Endothelial cell of umbilical vein (primary cell): ENCODE measurements around the gene PHC2. TPM values are rescaled to one million over a fixed set of nuclear protein-coding genes. Genes with fewer than 3 reads are reported as not detected.

Experiments
- BruUV-seq: library from RNA; stranded (reverse); fragments of 400-500 nt; replicated peaks from 2 replicates; lab custom pipeline; 2021; lab: Mats Ljungman, UMichigan
- CTCF ChIA-PET: fragments of 300-600, 350-600 bp; sonication (Branson Sonifier 250); formaldehyde crosslinking; loops from one replicate; lab custom pipeline; 2021; ENCODE audit warnings: antibody characterized with exemption, inconsistent platforms; lab: Charles Lee
- POLR2A ChIA-PET: fragments of 300-600, 350-600 bp; sonication (Branson Sonifier 250); formaldehyde crosslinking; loops from one replicate; lab custom pipeline; 2021; ENCODE audit warnings: antibody characterized with exemption, inconsistent platforms; lab: Charles Lee
- DNase-seq: peaks from one replicate; pipeline ENCODE4 v3.0.0-alpha.2; 2011; ENCODE audit warnings: low read depth, low spot score
- FAIRE-seq: peaks from 2 replicates; lab custom pipeline; 2011; peaks lifted over from hg19 to GRCh38; lab: Jason Lieb, UNC
- H2AFZ ChIP-seq: 2 replicates; pipeline ENCODE4 v1.6.0; 2012; ENCODE audit warnings: low read depth, low read length, control low read depth, inconsistent platforms
- H3K27ac ChIP-seq: 2 replicates; pipeline ENCODE4 v1.5.1; 2011; ENCODE audit warnings: low read depth, mild to moderate bottlenecking, control low read depth, low read length, moderate library complexity; ENCODE audit not compliant: insufficient read depth
- H3K27me3 ChIP-seq, 2 experiments: 2 replicates each; pipeline versions ENCODE4 v1.6.0 to v1.6.1; 2011; ENCODE audit warnings: low read length in 2 of 2, mixed read lengths in 1 of 2; ENCODE audit not compliant: control insufficient read depth in 2 of 2, insufficient read depth in 2 of 2
- H3K36me3 ChIP-seq, 2 experiments: 2 replicates in 1 of 2; 3 replicates in 1 of 2; pipeline ENCODE4 v1.5.1; 2011; ENCODE audit warnings: low read length in 2 of 2, mild to moderate bottlenecking in 1 of 2, moderate library complexity in 1 of 2; ENCODE audit not compliant: control insufficient read depth in 2 of 2, insufficient read depth in 2 of 2; ENCODE audit errors: extremely low read depth in 1 of 2
- H3K4me1 ChIP-seq: 3 replicates; pipeline ENCODE4 v1.5.1; 2011; ENCODE audit warnings: mild to moderate bottlenecking, low read length; ENCODE audit not compliant: control insufficient read depth, insufficient read depth; ENCODE audit errors: extremely low read depth
- H3K4me2 ChIP-seq: 2 replicates; pipeline ENCODE4 v1.6.1; 2011; ENCODE audit warnings: low read length, control low read depth, mixed read lengths; ENCODE audit not compliant: insufficient read depth
- H3K4me3 ChIP-seq, 3 experiments: fragments of 200-600 bp in 1 of 3; sonication (generic), shearing (Covaris generic) in 1 of 3; replicated peaks in 1 of 3; 2 replicates each; pipeline ENCODE4 v1.5.1; 2011 to 2016; ENCODE audit warnings: control low read depth in 3 of 3, low read length in 3 of 3, mild to moderate bottlenecking in 2 of 3, inconsistent platforms in 1 of 3, low read depth in 1 of 3, moderate library complexity in 1 of 3; ENCODE audit not compliant: insufficient read depth in 1 of 3
- H3K79me2 ChIP-seq: 2 replicates; pipeline ENCODE4 v1.6.0; 2012; ENCODE audit warnings: low read length, inconsistent platforms; ENCODE audit not compliant: control insufficient read depth, insufficient read depth
- H3K9ac ChIP-seq: replicated peaks from 2 replicates; pipeline ENCODE3; 2011; ENCODE audit warnings: low read length, control low read depth; ENCODE audit not compliant: insufficient read depth; ENCODE audit errors: extremely low read depth
- H3K9me1 ChIP-seq: replicated peaks from 3 replicates; pipeline ENCODE4 v1.6.0; 2011; ENCODE audit warnings: mild to moderate bottlenecking, low read length; ENCODE audit not compliant: control insufficient read depth, insufficient read depth; ENCODE audit errors: extremely low read depth
- H3K9me3 ChIP-seq: replicated peaks from 2 replicates; pipeline ENCODE4 v1.5.1; 2012; ENCODE audit warnings: low read length, inconsistent platforms; ENCODE audit not compliant: control insufficient read depth, insufficient read depth
- H4K20me1 ChIP-seq: replicated peaks from 2 replicates; pipeline ENCODE3; 2011; ENCODE audit warnings: mild to moderate bottlenecking, low read length; ENCODE audit not compliant: control insufficient read depth, insufficient read depth; ENCODE audit errors: extremely low read depth
- FOS ChIP-seq: IDR thresholded peaks from 2 replicates; pipeline ENCODE4 v1.6.1; 2011; ENCODE audit warnings: mild to moderate bottlenecking, low read length, moderate library complexity, borderline replicate concordance; ENCODE audit not compliant: insufficient read depth
- GATA2 ChIP-seq: IDR thresholded peaks from 2 replicates; pipeline ENCODE4 v1.7.0; 2011; ENCODE audit warnings: low read depth, mild to moderate bottlenecking, moderate library complexity, mixed read lengths, low read length; ENCODE audit not compliant: insufficient read length, insufficient read depth
- JUN ChIP-seq: IDR thresholded peaks from 2 replicates; pipeline ENCODE4 v1.6.1; 2011; ENCODE audit warnings: borderline replicate concordance, low read depth; ENCODE audit not compliant: insufficient read length, insufficient read depth
- MAX ChIP-seq: IDR thresholded peaks from 2 replicates; pipeline ENCODE4 v1.6.1; 2011; ENCODE audit not compliant: insufficient read depth, insufficient read length
- POLR2A ChIP-seq: IDR thresholded peaks from 2 replicates; pipeline ENCODE4 v1.6.1; 2012; ENCODE audit warnings: low read depth, mild to moderate bottlenecking, control low read depth, low read length
- POLR2AphosphoS5 ChIP-seq: IDR thresholded peaks from 2 replicates; pipeline ENCODE4 v1.6.1; 2012; ENCODE audit warnings: low read depth, mild to moderate bottlenecking, control low read depth, low read length, moderate library complexity; ENCODE audit not compliant: insufficient read depth
- dilution Hi-C: fragments of 300-500 bp; cut with MboI; formaldehyde crosslinking; loops from one replicate; pipeline ENCODE4 v1.15.0; 2019; ENCODE audit warnings: low sequenced_read_pairs; ENCODE audit not compliant: extremely low pct_ligation_motif_present
- intact Hi-C: fragments of 100-400 bp; cut with micrococcal nuclease; formaldehyde crosslinking; loops from one replicate; pipeline ENCODE4 v1.10.0; 2022
- polyA plus RNA-seq, 4 experiments: library from polyadenylated mRNA; depleted of rRNA in 3 of 4; stranded (reverse) in 3 of 4; unstranded in 1 of 4; fragments of >200 nt; gene quantifications; 2 replicates each; pipeline versions ENCODE4 v1.2.1 to v1.2.3, GENCODE V29; 2011 to 2012; ENCODE audit warnings: missing spikeins in 1 of 4
- total RNA-seq: library from RNA; stranded (reverse); gene quantifications from 2 replicates; pipeline ENCODE4 v1.2.3, GENCODE V29; 2021

The PHC2 gene
- total and polyA plus RNA-seq, 2 donors (not counting 3 experiments of a cell fraction or from before 2014, with no cell fraction given) = 65.6 to 79.0 TPM

GRCh38 chr1:33435096-33435820 lies 4.4 kb upstream of the PHC2 start:
- BruUV-seq = no TSS peak
- no peak overlapping the region for H3K4me2 ChIP-seq
- intact Hi-C loops = no loop called here
- TF ChIP-seq POLR2AphosphoS5 = no peak
- TF ChIP-seq JUN = peak; percentile 17
- peak; percentile 68 for TF ChIP-seq FOS
- no peaks in the 10 kb centered on the region for H3K36me3 ChIP-seq
- no peak for DNase-seq
- no peaks in the 10 kb centered on the region for H4K20me1 ChIP-seq
- H3K9ac ChIP-seq = no peak overlapping the region
- CTCF ChIA-PET = no interaction called here
- H3K27ac ChIP-seq = no peak overlapping the region
- no peak overlapping the region for H3K4me3 ChIP-seq
- H3K79me2 ChIP-seq = no peaks in the 10 kb centered on the region
- H2AFZ ChIP-seq = no peak overlapping the region
- H3K4me1 ChIP-seq = peaks cover 26% of the 10 kb centered on the region
- no peaks in the 10 kb centered on the region for H3K27me3 ChIP-seq
- dilution Hi-C loops = no loop called here
- no peak for FAIRE-seq
- no peaks in the 10 kb centered on the region for H3K9me1 ChIP-seq
- H3K9me3 ChIP-seq = no peaks in the 10 kb centered on the region
- POLR2A ChIA-PET = no interaction called here

GRCh38 chr1:33434363-33434750 lies 3.5 kb upstream of the PHC2 start:
- Histone ChIP-seq H3K9ac (no peak overlapping the region), H3K4me2 (peak overlapping the region; percentile 40), H3K9me1 (no peaks in the 10 kb centered on the region), H3K4me1 (peaks cover 30% of the 10 kb centered on the region), H3K27me3 (no peaks in the 10 kb centered on the region), H3K4me3 (no peak overlapping the region), H4K20me1 (no peaks in the 10 kb centered on the region), H3K79me2 (no peaks in the 10 kb centered on the region), H3K36me3 (no peaks in the 10 kb centered on the region), H3K27ac (no peak overlapping the region), H2AFZ (no peak overlapping the region), H3K9me3 (no peaks in the 10 kb centered on the region)
- dilution Hi-C loops = no loop called here
- BruUV-seq = no TSS peak
- ChIA-PET CTCF (no interaction called here), POLR2A (no interaction called here)
- FAIRE-seq (no peak), DNase-seq (no peak)
- TF ChIP-seq GATA2 (no peak), MAX (no peak), FOS (no peak), POLR2A (no peak), POLR2AphosphoS5 (no peak)
- intact Hi-C loops = loop anchor here (1.0 to 5.0 kb wide), 2 partner anchors 9 to 307 kb away; no protein-coding TSS in a partner anchor
